ACHN (cell line): ENCODE results near the gene SKAP1.
"Not testable (repeated sequence)": the region's sequence is repeated elsewhere in the genome, so short reads cannot be mapped to it uniquely, and the experiment has no call there.

Experiments used
- DNase-seq: peaks from one replicate; pipeline ENCODE4 v3.0.0-alpha.2; 2015
- in situ Hi-C: cut with HindIII; loops from 2 replicates; pipeline ENCODE4 v1.10.0; 2017; ENCODE audit warnings: low sequenced_read_pairs, low pct_ligation_motif_present, low pct_unique_long_range_greater_than_20kb

Gene SKAP1

DNA sequence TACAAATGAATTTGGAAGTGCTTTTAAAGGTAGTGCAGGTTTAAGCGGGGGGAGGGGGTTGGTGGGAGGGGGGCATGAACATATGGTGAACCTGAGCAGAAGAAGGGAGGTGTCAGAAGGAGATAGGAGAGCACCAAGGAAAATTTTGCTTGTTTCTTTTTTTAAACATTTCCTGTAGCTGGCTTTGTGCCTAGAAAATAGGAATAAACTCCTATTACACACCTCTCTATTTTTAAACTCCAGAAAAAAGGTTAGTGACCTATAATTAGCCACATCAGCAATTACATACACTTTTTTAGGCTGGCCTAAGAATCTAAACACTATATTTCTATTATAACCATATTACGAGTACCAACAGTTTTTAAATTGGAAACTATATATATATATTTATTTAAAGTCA, 159.1 kb downstream of the SKAP1 start:
- in situ Hi-C loops: no loop called here
- no peak for DNase-seq

DNA sequence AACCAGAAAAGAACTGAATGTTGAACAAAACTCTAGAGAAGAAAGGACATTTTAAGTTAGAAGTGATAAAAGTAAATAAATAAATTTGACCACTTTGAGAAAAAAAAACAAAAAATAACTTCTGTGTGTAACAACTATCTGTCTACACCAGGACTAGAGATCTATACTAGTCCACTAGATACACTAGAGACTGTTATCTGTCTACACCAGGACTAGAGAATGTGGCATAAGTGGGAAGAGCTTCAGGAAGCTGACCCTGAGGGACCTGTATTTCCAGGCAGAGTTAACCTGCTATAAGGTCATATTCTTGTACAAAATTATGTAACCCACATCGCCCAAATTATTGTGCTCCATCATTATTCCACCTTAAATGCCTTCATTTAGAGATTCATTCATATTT, 160.8 kb downstream of the SKAP1 start:
- in situ Hi-C loops: no loop called here
- DNase-seq: no peak

DNA sequence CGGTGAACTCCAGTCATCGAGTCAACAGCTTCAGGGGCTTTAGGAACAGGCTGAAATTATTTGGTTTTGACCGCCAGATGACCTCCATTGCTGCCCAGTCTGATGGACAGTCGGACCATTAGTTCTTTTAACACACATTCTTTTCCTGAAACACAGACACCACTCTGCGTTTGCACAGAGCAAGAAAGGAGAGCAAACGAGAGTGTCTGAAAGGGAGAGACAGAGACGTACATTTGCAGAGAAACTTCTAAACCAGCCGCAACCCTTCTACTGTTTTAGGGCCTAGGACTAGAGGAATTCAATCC, 166.3 kb downstream of the SKAP1 start:
- DNase-seq: no peak
- in situ Hi-C loops: no loop called here

DNA sequence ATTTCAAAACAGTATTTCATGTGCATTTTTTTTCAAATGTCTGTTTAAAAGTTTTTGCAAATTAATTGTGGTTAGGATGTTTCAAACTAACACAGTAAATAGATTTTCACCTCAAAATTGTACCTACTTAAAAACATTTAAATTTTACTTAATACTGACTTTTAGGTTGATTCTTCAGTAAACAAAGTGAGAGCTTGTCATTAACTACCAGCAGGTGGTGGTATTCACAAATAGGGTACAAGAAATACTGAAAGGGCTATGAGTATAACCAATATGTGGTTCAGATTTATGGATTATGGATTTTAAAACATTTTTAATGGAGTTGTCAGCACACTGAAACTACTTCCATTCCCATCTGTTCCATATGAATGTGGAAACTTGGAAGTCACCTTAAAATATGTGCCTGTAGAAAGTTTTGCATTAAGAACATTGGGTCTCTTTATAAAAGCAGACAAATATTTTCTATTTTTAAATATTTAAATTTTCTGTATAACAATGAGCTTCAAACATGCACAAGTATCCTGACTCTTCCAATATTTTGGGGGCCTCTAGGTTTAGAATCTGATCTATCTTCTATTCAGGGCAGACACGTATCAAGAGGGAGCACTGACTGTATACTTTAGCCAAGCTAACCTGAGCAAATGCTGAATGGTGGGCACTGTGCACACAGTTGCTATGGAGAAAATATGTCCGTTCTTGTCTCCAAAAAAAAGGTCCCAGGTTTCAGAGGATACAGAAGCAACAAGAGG, 166.9 kb downstream of the SKAP1 start:
- in situ Hi-C loops: no loop called here
- DNase-seq: peak; percentile 58

DNA sequence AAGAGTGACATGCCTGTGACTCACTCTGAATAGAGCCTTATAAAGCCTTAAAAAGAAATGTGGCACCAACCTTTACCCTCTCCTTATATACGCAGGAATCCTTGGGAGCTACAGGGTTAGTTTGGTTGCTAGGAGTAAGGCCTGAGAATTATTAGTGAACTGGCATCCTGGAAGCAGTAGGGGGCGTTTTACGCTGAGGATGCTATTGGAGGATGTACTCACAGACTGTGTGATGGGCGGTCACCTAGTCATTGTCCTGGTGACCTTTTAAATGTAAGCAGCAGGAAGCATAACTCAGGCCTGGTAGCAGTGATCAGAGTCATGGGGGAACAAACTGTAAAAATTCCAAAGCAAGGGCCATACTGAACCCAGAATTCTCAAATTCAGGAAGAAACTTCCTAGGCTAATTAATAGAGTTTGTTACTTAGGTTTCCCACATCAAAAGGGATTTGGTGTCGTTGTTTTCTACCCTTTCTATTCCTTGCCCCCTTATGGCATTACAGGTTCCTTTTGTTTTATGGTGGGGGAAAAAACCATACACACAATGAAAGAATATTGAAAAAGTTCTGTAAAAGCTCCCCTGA, 168.6 kb downstream of the SKAP1 start:
- in situ Hi-C loops: no loop called here
- peak; percentile 66 for DNase-seq

DNA sequence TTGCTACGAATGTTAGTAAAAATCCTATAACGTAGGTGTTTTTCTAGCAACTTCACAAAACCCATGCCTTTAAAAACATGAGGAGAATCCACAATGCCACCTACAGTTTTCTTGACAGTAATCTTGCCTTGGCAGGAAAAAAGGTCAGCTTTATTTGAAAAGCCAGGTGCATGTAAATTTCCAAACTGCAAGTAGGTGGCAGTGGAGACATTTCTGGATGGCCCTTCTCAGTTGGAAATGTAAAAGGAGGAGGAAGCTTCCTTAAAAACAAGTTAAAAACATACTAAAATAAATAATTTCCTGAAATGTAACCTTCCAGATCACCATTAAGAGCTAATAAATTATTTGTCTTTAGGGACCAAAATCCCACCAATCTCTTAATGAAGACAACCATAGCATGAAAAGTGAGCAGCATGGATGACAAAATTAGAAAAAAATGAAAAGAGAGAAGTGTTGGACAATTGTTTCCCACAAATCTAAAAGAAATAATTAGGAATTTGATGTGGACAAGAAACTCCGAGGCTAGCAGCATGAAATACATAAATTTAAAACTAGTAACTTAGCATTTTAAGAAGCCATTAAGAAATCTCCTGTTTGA, 170.2 kb downstream of the SKAP1 start:
- in situ Hi-C loops: no loop called here
- peak; percentile 78 for DNase-seq

DNA sequence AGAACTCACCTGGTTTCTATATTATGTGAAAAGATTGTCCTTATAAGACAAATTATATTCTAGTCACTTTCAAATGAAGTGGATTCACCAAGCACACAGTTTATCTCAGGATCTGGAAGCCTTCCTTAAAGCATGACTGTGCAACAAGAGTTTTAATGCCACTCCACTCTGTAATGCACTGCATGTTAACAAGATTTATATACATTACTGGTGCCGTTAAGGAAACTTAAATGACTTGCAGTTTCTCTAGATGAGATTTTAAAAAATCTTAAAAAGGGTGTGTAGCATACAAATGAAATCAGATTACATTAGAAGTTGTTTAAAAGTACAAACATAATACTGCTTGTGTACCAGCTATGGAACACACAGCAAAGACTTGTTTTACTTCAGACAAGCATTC, 171.7 kb downstream of the SKAP1 start:
- DNase-seq: no peak
- in situ Hi-C loops: no loop called here

DNA sequence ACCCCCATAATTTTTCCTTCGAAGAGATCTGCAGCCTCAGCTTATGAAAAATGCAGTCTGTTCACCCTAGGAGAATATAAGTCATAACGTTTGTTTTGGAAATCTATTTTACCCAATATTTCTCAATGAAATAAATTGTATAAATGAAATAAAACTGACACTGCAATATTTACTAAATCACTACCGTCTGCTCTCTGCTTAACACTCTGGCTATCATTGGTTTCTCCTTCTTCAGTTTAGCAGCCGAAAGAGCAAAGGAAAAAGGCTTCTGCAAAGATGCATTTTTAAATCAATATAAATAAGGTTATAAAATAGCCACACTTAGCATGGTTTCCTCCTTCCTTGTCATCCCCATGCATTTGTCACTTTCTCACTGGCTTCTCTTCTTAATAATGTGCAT, 174.3 kb downstream of the SKAP1 start:
- in situ Hi-C loops: no loop called here
- no peak for DNase-seq

DNA sequence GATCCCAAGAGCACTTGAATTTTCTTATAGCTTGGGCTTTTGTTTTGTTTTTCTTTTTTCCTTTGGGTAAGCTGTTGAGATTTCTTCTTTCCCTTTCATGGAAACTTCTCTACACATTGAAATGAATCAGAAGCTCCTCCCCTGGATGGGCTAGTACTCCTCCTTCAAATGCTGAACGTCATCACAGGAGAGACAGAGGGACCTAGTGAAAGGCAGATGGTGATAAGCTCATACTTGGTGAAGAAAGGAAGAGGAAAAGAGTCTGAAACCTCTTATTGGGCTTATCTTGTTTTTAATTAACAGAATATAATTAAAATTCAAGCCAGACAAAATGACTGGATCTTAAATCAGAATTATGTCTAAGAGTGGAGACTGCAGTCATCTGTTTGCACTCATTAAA, 175.1 kb downstream of the SKAP1 start:
- in situ Hi-C loops: no loop called here
- peak; percentile 60 for DNase-seq

DNA sequence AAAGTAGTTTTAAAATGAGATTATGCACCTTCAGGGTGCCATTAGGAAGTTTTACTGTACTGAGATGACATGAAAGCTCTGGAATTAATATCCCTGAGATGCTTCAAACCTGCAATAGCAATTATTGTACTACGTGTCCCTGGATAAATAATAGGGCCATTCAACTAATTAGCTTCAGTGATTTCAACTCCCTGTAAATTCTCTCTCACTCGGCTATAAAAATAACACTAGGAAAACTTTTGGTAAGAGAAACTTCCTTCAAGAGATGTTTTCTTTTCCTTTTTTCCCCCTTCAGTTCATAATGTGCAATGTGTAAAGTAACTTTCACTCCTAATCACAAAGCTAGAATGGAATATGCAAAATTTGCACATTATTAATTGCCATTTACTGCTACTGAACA, 176.0 kb downstream of the SKAP1 start:
- in situ Hi-C loops: no loop called here
- no peak for DNase-seq

DNA sequence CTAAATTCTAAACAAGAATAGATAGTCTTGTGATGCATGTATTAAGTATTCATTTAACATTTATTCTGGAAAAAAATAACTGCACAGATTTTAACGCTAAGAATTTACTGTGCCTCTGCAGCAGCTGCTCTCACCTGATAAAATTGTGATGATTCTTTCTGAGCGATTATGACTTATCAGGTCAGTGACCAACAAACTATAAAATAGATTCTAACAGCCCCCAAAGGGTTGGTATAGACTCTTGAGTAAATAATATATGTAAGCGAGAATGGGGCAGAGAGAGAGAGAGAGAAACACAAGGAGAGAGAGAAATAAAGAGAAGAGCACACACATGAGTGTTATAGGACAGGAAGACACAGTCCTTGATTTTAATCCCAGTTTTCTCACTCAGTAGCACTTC, 178.1 kb downstream of the SKAP1 start:
- in situ Hi-C loops: no loop called here
- no peak for DNase-seq

DNA sequence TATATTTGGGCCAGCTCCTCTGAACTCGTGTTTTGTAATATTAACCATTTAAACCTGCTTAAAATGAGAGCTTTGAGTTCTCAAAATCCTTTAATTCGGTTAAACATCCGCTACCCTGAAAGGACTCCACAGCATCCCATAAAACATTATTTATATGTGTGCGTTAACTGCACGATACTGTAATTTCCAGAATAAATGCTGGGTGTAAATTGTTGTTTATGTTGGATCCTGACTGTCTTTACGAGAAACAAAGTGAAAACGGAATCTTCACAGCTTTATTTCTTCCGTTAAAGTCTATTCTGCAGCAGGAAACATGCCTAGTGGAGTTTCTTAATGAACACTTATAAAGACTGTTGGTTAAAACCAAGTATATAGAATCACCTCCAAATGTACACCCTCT, 179.1 kb downstream of the SKAP1 start:
- in situ Hi-C loops: no loop called here
- no peak for DNase-seq

DNA sequence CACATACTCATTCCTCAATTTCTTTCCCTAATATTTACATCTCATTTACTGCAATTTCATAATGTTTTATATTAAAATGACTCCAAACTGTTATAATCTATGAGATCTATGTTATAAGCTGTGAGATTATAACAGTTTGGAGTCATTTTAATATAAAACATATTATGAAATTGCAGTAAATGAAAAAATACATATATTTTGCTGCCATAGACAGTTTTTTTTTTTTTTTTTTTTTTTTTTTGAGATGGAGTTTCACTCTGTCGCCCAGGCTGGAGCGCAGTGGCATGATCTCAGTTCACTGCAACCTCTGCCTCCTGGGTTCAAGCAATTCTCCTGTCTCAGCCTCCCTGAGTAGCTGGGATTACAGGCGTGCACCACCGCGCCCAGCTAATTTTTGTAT, 180.0 kb downstream of the SKAP1 start:
- DNase-seq, in situ Hi-C loops: not testable (repeated sequence)

DNA sequence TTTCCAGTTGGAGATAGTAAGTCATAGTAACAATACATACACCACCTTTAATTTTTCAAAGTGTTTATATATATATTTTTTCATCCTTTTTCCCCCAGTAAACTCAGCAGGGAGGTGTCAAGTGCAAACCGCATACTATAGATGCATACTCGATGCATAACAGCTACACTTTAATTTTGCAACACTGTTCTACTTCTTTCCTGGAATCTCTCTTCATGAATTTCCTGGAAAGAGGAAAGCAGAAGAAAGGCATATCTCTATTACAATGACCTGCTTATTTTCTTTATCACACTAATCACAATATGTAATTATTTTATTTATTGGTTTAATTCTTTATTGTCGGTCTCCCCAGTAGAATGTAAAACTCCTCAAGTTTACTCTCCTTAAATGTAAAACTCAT, 182.4 kb downstream of the SKAP1 start:
- in situ Hi-C loops: no loop called here
- no peak for DNase-seq

DNA sequence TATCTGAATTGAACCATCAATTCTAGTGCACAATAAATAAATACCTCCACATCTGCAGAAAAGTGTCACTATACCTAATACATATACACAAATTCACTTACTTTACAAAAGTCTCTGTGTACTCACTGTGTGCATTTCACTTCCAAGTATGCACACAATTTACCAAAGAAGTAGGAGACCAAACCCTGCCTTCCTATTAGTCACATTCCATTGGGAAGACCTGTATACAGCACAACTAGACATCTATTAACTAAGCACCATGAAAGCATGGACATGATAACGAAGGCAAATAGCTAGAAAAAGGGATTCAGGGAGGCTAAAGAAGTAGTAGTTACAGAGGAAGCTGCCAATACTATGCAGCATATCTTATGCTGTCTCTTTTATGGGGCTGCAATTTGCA, 183.0 kb downstream of the SKAP1 start:
- in situ Hi-C loops: no loop called here
- DNase-seq: peak; percentile 44

DNA sequence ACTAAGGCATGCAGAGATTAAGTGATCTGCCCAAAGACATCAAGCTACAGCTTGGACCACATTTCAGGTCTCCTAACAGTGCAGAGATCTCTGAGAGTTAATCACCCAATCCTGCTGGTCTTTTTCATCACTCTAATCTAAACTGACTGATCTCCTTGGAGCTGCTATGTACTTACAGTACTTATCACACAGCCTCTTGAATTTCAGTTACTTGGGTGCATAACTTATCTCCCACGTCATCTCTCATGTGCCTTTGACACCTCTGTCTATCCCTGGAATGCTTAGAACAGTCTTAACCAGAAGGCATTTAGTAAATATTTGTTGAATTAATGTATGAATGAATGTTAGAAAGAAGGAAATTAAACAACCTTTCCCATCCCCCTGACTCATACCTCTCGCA, 183.4 kb downstream of the SKAP1 start:
- peak; percentile 84 for DNase-seq
- in situ Hi-C loops: no loop called here

DNA sequence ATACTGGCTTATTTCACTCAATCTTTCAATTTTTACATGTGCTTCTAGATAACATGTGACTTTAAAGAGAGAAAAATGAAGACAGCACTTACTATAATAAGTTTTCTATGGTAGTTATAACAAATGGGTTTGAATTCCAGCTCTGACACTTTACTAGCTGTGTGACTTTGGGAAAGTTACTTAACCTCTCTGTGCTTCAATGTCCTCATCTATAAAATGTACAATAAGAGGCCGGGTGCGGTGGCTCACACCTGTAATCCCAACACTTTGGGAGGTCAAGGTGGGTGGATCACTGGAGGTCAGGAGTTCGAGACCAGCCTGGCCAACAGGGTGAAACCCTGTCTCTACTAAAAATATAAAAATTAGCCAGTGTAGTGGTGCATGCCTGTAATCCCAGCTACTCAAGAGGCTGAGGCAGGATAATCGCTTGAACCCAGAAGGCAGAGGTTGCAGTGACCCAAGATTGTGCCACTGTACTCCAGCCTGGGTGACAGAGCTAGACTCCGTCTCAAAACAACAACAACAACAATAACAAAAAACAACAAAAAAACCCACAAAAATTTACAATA, 184.5 kb downstream of the SKAP1 start:
- DNase-seq, in situ Hi-C loops: not testable (repeated sequence)

DNA sequence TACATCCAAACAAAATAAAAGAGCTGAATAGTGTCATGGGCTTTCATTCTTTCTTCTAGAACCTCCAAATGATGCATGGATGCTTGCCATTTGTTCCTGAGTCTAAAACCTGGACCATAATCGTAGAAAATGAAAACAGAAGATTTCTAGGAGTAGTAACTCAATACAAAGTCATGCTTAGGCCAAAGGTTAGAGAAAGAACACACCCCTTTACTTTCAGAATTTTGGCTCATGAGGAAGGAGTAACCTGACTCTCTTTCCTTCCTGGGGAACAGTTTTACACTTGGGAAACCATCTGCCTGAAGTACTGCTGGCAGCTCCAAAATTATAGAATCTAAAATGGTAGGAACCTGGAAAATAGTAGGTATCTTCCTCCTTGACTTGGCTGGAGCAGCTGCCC, 185.2 kb downstream of the SKAP1 start:
- DNase-seq: peak; percentile 31
- in situ Hi-C loops: no loop called here

DNA sequence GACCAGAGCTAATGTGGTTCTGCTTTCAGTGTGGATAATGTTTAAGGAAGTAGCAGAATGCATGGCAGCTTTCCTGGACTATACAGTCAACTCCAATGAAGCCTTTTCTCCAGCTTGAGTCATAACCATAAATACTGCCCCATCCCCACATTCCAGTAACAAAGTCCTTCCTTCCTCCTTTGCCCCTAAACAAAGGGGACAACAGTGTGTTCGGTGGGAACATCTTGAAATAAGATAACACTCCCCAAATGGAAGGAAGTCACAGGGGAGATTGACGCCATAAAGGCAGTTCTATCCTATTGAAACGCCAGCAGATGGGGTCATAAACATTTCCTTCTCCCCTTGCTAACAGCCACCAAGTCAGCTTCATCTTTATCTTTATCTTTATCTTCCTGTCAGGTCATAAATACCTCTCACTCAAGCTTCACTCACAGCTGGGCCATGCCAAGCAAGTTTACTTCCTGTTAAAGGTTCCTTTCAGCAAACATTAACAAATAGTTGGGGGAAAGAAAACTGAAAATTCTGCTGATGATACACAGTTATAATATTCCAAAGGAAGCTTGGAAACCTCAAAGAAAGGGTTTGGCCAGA, 185.8 kb downstream of the SKAP1 start:
- DNase-seq: peak; percentile 93
- in situ Hi-C loops: no loop called here
